Measurements from ENCODE around the gene PAQR4.

PAQR4 gene

DNA sequence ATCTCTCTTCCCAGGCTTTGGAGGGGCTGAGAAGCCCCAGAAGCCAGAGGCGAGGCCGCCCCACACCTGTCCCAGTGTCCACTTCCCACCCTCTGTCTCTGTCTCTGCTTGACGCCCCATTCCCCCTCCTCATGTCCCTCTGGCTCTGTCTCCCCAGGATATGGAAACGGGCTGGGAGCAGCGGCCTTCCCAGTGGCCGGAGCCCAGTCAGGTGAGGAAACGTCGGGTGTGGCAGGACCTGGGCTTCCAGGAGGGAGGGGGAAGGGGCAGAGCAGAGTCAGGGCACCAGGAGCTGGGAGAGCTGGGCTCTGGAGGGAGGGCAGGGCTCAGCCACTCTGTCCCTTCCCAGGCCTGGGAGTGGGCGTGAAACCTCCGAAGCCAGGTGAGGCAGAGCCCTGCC, 21.7 kb downstream of the PAQR4 start:
- in situ Hi-C loops (cut with MboI; ENCODE audit: low sequenced_read_pairs, unreplicated experiment), result no loop called here
- no peak for DNase-seq (ENCODE audit: low spot score)
- TF ChIP-seq, protein P1, sequence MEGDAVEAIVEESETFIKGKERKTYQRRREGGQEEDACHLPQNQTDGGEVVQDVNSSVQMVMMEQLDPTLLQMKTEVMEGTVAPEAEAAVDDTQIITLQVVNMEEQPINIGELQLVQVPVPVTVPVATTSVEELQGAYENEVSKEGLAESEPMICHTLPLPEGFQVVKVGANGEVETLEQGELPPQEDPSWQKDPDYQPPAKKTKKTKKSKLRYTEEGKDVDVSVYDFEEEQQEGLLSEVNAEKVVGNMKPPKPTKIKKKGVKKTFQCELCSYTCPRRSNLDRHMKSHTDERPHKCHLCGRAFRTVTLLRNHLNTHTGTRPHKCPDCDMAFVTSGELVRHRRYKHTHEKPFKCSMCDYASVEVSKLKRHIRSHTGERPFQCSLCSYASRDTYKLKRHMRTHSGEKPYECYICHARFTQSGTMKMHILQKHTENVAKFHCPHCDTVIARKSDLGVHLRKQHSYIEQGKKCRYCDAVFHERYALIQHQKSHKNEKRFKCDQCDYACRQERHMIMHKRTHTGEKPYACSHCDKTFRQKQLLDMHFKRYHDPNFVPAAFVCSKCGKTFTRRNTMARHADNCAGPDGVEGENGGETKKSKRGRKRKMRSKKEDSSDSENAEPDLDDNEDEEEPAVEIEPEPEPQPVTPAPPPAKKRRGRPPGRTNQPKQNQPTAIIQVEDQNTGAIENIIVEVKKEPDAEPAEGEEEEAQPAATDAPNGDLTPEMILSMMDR (IDR thresholded peaks at IDR 0.05; ENCODE audit: borderline replicate concordance, control extremely low read depth, extremely low read depth, insufficient read depth, missing control alignments), result no peak

- TF ChIP-seq, protein P1 (IDR thresholded peaks at IDR 0.05; ENCODE audit: borderline replicate concordance, control extremely low read depth, extremely low read depth, insufficient read depth, missing control alignments), result no peak
- no peak for DNase-seq (ENCODE audit: low spot score)
Observed at GRCh38 chr16:2991566-2992261, 22.6 kb downstream of the PAQR4 start.

GRCh38 chr16:2992383-2993081, 23.4 kb downstream of the PAQR4 start:
- in situ Hi-C loops (cut with MboI; ENCODE audit: low sequenced_read_pairs, unreplicated experiment), result no loop called here
- TF ChIP-seq, protein P1 (IDR thresholded peaks at IDR 0.05; ENCODE audit: borderline replicate concordance, control extremely low read depth, extremely low read depth, insufficient read depth, missing control alignments), result no peak
- no peak for DNase-seq (ENCODE audit: low spot score)

More at GRCh38 chr16:2991566-2992261, 22.6 kb downstream of the PAQR4 start:
- in situ Hi-C loops (cut with MboI; ENCODE audit: low sequenced_read_pairs, unreplicated experiment), result no loop called here

DNA sequence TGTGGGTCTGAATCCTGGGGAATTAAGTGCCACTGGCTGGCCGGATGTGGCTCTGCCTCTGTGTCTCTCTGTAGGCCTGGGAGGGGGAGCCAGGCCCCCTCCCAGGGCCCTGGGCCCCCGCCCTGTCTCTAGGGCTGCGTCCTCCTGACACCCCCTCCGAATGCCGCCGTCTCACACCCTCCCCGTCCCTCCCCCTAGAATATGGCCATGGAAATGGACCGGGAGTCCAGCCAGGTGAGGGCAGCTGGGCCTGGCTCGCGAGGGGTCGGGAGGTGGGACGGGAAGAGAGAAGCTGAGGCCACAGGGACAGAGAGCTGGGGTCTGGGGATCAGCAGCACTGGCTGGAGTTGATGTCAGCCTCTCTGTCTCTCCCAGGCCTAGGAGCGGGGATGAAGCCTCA, 27.1 kb downstream of the PAQR4 start:
- TF ChIP-seq, protein P1 (IDR thresholded peaks at IDR 0.05; ENCODE audit: borderline replicate concordance, control extremely low read depth, extremely low read depth, insufficient read depth, missing control alignments), result no peak
- DNase-seq (ENCODE audit: low spot score), result no peak
- in situ Hi-C loops (cut with MboI; ENCODE audit: low sequenced_read_pairs, unreplicated experiment), result no loop called here

GRCh38 chr16:2999929-3000328, 30.8 kb downstream of the PAQR4 start:
- TF ChIP-seq, protein P1 (IDR thresholded peaks at IDR 0.05; ENCODE audit: borderline replicate concordance, control extremely low read depth, extremely low read depth, insufficient read depth, missing control alignments), result no peak
- DNase-seq (ENCODE audit: low spot score), result no peak
- in situ Hi-C loops (cut with MboI; ENCODE audit: low sequenced_read_pairs, unreplicated experiment), result no loop called here

DNA sequence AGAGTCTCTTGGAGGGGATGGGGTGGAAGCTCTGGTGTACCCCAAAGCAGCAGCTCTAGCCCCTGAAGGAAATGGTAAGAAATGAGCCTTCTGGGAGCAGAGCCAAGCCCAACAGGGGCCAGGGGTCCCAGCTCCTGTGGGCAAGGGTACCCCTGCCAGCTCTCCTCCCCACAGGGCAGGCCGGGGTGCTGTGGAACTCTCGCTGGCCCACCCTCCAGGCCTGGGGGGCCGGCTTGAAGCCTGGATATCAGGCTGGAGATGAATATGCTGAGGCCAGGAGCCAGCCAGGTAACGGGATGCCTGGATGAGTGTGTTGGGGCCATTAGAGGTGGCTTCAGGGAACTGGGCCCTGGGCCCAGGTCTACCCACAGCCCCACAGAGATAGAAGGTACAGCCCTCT, 31.4 kb downstream of the PAQR4 start:
- in situ Hi-C loops (cut with MboI; ENCODE audit: low sequenced_read_pairs, unreplicated experiment), result no loop called here
- TF ChIP-seq, protein P1 (IDR thresholded peaks at IDR 0.05; ENCODE audit: borderline replicate concordance, control extremely low read depth, extremely low read depth, insufficient read depth, missing control alignments), result no peak
- no peak for DNase-seq (ENCODE audit: low spot score)
